ENCODE data around the gene PTCHD1. TPM values are rescaled to one million over a fixed set of nuclear protein-coding genes. Genes with fewer than 3 reads are reported as not detected.

The PTCHD1 gene
- polyA plus RNA-seq (ENCODE audit: insufficient read length in 3 of 3), result under 1 TPM; 0.43 to 0.71 (median 0.46) TPM

DNA sequence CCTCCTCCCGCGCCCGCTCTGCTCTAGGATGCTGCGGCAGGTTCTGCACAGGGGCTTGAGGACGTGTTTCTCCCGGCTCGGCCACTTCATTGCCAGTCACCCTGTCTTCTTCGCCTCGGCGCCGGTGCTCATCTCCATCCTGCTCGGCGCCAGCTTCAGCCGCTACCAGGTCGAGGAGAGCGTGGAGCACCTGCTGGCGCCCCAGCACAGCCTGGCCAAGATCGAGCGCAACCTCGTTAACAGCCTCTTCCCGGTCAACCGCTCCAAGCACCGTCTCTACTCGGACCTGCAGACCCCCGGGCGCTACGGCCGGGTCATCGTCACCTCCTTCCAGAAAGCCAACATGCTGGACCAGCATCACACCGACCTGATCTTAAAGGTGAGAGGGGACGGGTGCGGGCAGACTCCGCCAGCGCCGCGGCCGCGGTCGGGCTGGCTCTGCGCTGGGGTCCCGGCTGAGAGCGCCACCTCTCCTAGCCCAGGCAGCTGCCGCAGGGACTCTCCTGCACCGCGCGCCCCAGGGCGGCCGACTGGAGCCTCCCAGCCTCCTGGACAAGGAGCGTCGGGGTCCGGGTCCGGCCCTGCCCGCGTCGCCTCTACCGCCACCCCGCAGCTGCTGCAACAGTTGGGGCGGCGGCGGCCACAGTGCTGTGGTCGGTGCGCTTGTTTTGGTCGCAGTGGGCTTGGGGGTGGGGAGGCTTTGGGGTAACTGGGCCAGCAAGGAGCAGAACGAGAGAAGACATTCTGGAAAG, at the start of gene PTCHD1:
Gene PTCHD1 (plus strand): TSS at position 2 of the 752 bp plus-strand sequence. CDS start 27 bp downstream, at position 29.
- DNase-seq (ENCODE audit: low read depth in 3 of 3, low spot score in 2 of 3), result no peak

DNA sequence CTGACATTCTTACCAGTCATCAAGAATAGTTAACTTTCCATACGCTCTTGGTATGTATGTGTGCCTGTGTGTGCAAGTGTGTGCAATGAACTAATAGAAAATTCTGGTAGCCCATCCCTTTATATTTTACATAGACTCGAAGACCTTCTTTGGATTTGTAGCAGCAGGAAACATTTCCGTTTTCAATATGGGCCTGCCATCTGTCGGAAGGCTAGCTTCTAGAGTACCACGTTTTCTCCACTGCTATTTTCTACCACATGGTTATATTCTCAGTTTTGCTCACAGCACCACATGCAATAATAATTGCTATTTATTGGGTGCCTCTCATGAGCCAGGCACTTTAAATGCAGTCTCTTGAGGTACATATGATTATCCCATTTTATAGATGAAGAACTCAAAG, 47.9 kb upstream of the PTCHD1 start:
- no peak for DNase-seq (ENCODE audit: low read depth in 3 of 3, low spot score in 2 of 3)

DNA sequence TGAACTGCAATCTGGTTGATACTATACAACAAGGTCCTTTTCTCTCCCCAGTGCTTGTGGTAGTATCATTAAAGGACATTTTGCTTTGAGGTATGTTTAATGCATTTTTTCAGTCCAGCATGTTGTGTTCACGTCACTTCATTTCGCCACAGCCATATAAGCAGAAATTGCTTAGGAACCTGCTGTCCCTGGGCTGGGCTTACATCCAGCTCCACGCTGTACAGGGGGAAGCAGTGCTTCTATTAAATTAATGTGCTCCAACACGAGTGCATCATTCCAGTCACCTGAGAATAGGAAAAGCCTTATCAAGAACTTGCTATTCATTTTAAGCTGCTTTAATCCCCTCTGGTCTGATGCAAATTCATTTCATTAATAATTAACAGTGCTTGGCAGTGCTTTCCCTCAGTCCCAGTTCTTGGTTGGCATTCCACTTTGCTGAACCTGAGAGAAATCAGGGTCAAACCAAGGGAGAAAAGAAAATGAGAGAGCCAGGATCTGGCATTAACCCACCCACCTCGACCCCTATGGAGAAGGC, 47.4 kb upstream of the PTCHD1 start:
- peak in 1 of 3 donors; percentile 12 for DNase-seq (ENCODE audit: low read depth in 3 of 3, low spot score in 2 of 3)

GRCh38 chrX:23292354-23292987, 42.2 kb upstream of the PTCHD1 start:
- no peak for DNase-seq (ENCODE audit: low read depth in 3 of 3, low spot score in 2 of 3)

GRCh38 chrX:23292988-23293651, 41.5 kb upstream of the PTCHD1 start:
- no peak for DNase-seq (ENCODE audit: low read depth in 3 of 3, low spot score in 2 of 3)

- DNase-seq (ENCODE audit: low read depth in 3 of 3, low spot score in 2 of 3), result no peak
Observed at GRCh38 chrX:23304881-23305280, 29.8 kb upstream of the PTCHD1 start.

GRCh38 chrX:23311731-23312130, 22.9 kb upstream of the PTCHD1 start:
- DNase-seq (ENCODE audit: low read depth in 3 of 3, low spot score in 2 of 3), result no peak

DNA sequence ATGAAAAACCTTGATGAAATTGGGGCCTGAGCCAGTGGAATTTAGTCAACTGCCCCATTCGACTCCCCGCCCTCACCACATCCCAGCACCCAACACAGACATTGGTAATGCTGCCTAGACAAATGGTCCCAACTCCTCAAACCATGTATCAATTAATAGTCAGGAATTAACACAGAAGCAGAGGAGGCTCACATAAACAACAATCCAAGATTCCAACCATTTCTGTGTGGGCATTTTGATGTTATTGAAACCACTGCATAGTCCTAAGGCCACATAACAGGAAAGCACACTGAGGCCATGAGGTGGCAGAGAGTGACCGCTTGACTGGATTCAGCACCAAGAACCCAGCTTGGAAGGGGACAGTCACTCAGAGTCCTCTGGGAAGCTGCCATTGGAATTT, 22.5 kb upstream of the PTCHD1 start:
- no peak for DNase-seq (ENCODE audit: low read depth in 3 of 3, low spot score in 2 of 3)

- no peak for DNase-seq (ENCODE audit: low read depth in 3 of 3, low spot score in 2 of 3)
Observed at GRCh38 chrX:23317799-23318724, 16.6 kb upstream of the PTCHD1 start.

GRCh38 chrX:23327104-23327503, 7.5 kb upstream of the PTCHD1 start:
- DNase-seq (ENCODE audit: low read depth in 3 of 3, low spot score in 2 of 3), result no peak

DNA sequence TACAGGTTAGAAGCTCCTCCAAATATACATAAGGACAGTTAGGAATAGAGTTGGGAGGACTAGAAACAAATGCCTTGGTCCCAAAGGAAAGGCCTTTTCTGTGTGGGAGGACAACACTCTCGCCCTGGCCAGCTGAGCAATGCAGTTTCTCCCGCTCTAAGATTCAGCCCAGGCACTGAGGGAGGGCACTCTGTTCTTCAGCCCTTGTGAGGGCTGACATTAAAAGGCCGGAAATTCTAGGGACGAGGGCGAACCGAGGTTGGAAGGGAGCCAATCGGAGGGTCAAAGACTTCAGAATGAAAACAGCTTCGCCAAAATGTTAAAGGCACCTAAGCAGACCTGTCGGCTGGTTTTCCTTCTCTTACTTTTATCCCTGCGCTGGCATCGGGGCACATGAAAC, 2.9 kb upstream of the PTCHD1 start:
- no peak for DNase-seq (ENCODE audit: low read depth in 3 of 3, low spot score in 2 of 3)

GRCh38 chrX:23332101-23332887, 2.4 kb upstream of the PTCHD1 start:
- no peak for DNase-seq (ENCODE audit: low read depth in 3 of 3, low spot score in 2 of 3)

DNA sequence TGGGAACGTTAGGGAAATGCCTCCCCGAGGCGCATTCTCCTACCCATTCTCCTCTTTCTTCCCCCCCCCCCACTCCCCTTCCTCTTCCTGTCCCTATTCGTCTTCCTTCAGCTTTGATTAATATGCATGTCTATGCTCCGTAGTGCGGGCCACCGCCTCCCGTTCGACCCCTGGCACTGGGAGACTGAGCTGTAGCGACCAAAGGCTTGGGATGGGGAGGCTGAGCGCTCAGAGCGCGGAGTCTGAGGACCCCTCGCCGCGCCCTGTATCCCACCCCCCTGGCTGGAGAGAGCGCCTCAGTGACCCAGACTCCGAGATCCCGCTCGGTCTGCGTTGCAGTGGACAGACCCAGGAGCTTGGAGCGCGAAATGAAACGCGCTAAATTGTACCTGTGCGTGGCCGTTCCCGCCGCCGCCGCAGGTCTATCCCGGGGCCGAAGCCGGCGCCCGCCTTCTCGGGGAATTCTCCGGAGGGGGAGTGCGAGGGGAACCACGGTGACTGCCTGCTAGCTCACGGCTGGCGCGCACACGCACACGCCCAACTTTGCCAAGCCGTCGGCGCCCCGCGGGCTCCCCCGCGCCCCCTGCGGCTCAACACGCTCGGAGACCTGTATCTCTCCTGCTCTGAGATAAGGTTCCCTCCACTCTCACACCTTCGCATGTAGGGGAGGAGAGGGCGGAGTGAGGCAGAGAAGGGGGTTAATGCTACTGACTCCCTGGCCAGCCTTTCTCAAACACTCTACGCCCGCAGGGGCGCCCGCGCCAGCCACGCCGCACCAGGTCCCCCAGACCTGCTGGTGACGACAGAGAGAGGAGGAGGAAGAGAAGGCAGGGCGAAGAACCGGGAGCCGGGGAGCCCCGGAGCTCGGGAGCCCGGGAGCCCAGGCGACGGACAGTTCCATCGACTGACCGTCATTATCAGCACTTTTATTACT, 1.5 kb upstream of the PTCHD1 start:
- DNase-seq (ENCODE audit: low read depth in 3 of 3, low spot score in 2 of 3), result no peak

GRCh38 chrX:23333842-23334520, 668 bp upstream of the PTCHD1 start:
- no peak for DNase-seq (ENCODE audit: low read depth in 3 of 3, low spot score in 2 of 3)

DNA sequence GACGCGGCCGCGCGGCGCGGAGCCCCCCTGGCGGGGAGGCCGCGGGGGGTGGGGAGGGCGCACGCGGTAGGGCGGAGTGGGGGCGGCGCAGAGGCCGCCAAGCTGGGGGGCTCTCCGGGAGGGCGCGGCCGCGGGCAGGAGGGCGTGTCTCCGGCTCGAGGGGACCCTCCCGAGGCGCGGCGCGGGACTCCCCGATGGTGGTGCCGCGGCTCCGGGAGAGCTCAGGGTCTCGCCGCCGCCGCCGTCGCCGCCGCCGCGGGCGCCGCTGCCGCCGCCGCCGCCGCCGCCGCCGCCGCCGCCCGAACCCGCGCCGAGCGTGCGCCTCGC, 165 bp upstream of the PTCHD1 start:
- no peak for DNase-seq (ENCODE audit: low read depth in 3 of 3, low spot score in 2 of 3)

- DNase-seq (ENCODE audit: low read depth in 3 of 3, low spot score in 2 of 3), result no peak
Observed at GRCh38 chrX:23338334-23338733, 3.7 kb downstream of the PTCHD1 start.

DNA sequence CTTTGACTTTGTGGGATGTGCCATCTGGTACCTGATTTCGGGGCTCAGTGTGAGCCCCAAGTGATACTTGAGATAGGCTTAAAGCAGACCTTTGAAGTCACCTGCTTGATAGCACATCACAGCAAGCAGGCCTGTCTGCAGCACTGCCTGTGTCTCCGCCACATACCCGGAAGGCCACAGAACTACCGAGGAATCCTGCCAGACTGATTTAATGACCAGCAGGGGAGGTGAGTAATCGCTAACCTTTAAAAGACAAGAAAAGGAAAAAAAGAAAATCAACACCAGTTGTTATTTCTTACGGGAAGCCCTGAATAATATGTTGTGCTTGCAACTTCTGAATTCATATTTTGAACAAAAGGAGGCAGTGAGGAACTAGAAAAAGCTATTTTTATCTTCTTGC, 6.8 kb downstream of the PTCHD1 start:
- DNase-seq (ENCODE audit: low read depth in 3 of 3, low spot score in 2 of 3), result no peak

GRCh38 chrX:23344238-23344903, 9.7 kb downstream of the PTCHD1 start:
- no peak for DNase-seq (ENCODE audit: low read depth in 3 of 3, low spot score in 2 of 3)

All from right renal cortex interstitium (tissue), 3 donors.